ENCODE results near the gene TNFRSF1A.

The TNFRSF1A gene

GRCh38 chr12:6380141-6381121 is 38.6 kb upstream of the TNFRSF1A start:
- no peak overlapping the region for H4K8ac ChIP-seq (ENCODE audit: low read depth, low read length)
- no peak overlapping the region for H3K18ac ChIP-seq (ENCODE audit: low read length)
- no peaks in the 10 kb centered on the region for H3K9me3 ChIP-seq (replicated peaks in 1 of 2; ENCODE audit: control insufficient read depth in 2 of 2, insufficient read depth in 1 of 2, low read depth in 1 of 2, low read length in 2 of 2)
- no peaks in the 10 kb centered on the region for H3K36me3 ChIP-seq (replicated peaks in 1 of 2; ENCODE audit: control insufficient read depth in 2 of 2, insufficient read depth in 2 of 2, low read length in 2 of 2)
- H3K4ac ChIP-seq (ENCODE audit: low read length): no peak overlapping the region
- H3K4me3 ChIP-seq (ENCODE audit: low read length in 2 of 2): no peak overlapping the region
- no peak overlapping the region for H3K14ac ChIP-seq (ENCODE audit: low read length)
- no CpG with 5 or more reads among the region's 14 CpGs for WGBS, 2 donors (ENCODE audit: extremely low coverage in 2 of 2, insufficient read length in 2 of 2, insufficient replicate concordance in 1 of 2)
- peaks cover 0 to 8% (median 1%) of the 10 kb centered on the region in 3 experiments for H3K27me3 ChIP-seq (ENCODE audit: control insufficient read depth in 3 of 3, insufficient read depth in 3 of 3, low read depth in 1 of 3, low read length in 3 of 3)
- H3K4me2 ChIP-seq (ENCODE audit: insufficient read depth, low read length, poor library complexity, severe bottlenecking): no peak overlapping the region
- peaks cover 26 to 27% of the 10 kb centered on the region in 2 donors for H3K4me1 ChIP-seq (ENCODE audit: control insufficient read depth in 2 of 2, insufficient read depth in 1 of 2, low read depth in 1 of 2, low read length in 2 of 2)
- H4K91ac ChIP-seq (ENCODE audit: low read depth, low read length, poor library complexity): no peak overlapping the region
- no peak for DNase-seq (ENCODE audit: low spot score)
- H3K79me1 ChIP-seq (ENCODE audit: low read depth, low read length): no peaks in the 10 kb centered on the region
- no peak overlapping the region for H2BK120ac ChIP-seq (ENCODE audit: low read depth, low read length)
- H3K23ac ChIP-seq (ENCODE audit: low read depth, low read length, poor library complexity): no peak overlapping the region
- H3K9ac ChIP-seq (ENCODE audit: low read depth, low read length, poor library complexity): no peak overlapping the region
- peak overlapping the region; percentile 16 for H2AFZ ChIP-seq (ENCODE audit: low read length)
- H2AK5ac ChIP-seq (ENCODE audit: low read depth, low read length): no peak overlapping the region
- H2BK12ac ChIP-seq (ENCODE audit: low read length): no peak overlapping the region
- no peak overlapping the region for H2BK5ac ChIP-seq (ENCODE audit: low read length)
- H3K27ac ChIP-seq (replicated peaks; ENCODE audit: low read length): no peak overlapping the region
- no peak overlapping the region for H2BK15ac ChIP-seq (ENCODE audit: low read length)

GRCh38 chr12:6378709-6379472 is 37.0 kb upstream of the TNFRSF1A start:
- Histone ChIP-seq H2AFZ (ENCODE audit: low read length) (no peak overlapping the region), H4K91ac (ENCODE audit: low read depth, low read length, poor library complexity) (no peak overlapping the region), H3K9ac (ENCODE audit: low read depth, low read length, poor library complexity) (no peak overlapping the region), H3K4ac (ENCODE audit: low read length) (no peak overlapping the region), H3K4me3 (ENCODE audit: low read length in 2 of 2) (no peak overlapping the region), H2AK5ac (ENCODE audit: low read depth, low read length) (no peak overlapping the region), H2BK12ac (ENCODE audit: low read length) (no peak overlapping the region), H3K4me1 (ENCODE audit: control insufficient read depth in 2 of 2, insufficient read depth in 1 of 2, low read depth in 1 of 2, low read length in 2 of 2) (peaks cover 31 to 36% of the 10 kb centered on the region in 2 donors), H4K8ac (ENCODE audit: low read depth, low read length) (no peak overlapping the region), H3K9me3 (replicated peaks in 1 of 2; ENCODE audit: control insufficient read depth in 2 of 2, insufficient read depth in 1 of 2, low read depth in 1 of 2, low read length in 2 of 2) (no peaks in the 10 kb centered on the region), H3K36me3 (replicated peaks in 1 of 2; ENCODE audit: control insufficient read depth in 2 of 2, insufficient read depth in 2 of 2, low read length in 2 of 2) (no peaks in the 10 kb centered on the region), H2BK5ac (ENCODE audit: low read length) (no peak overlapping the region), H3K18ac (ENCODE audit: low read length) (no peak overlapping the region), H3K23ac (ENCODE audit: low read depth, low read length, poor library complexity) (no peak overlapping the region), H3K79me1 (ENCODE audit: low read depth, low read length) (no peaks in the 10 kb centered on the region), H3K4me2 (ENCODE audit: insufficient read depth, low read length, poor library complexity, severe bottlenecking) (no peak overlapping the region), H3K14ac (ENCODE audit: low read length) (no peak overlapping the region), H2BK15ac (ENCODE audit: low read length) (no peak overlapping the region), H3K27me3 (ENCODE audit: control insufficient read depth in 3 of 3, insufficient read depth in 3 of 3, low read depth in 1 of 3, low read length in 3 of 3) (peaks cover 0 to 13% (median 8%) of the 10 kb centered on the region in 3 experiments), H3K27ac (replicated peaks; ENCODE audit: low read length) (no peak overlapping the region), H2BK120ac (ENCODE audit: low read depth, low read length) (no peak overlapping the region)
- no peak for DNase-seq (ENCODE audit: low spot score)
- WGBS, 2 donors (ENCODE audit: extremely low coverage in 2 of 2, insufficient read length in 2 of 2, insufficient replicate concordance in 1 of 2): no CpG with 5 or more reads among the region's 13 CpGs

- no peak overlapping the region for H3K27ac ChIP-seq (replicated peaks; ENCODE audit: low read length)
- H3K36me3 ChIP-seq (replicated peaks in 1 of 2; ENCODE audit: control insufficient read depth in 2 of 2, insufficient read depth in 2 of 2, low read length in 2 of 2): no peaks in the 10 kb centered on the region
- H3K18ac ChIP-seq (ENCODE audit: low read length): peak overlapping the region; percentile 12
- H2BK120ac ChIP-seq (ENCODE audit: low read depth, low read length): no peak overlapping the region
- WGBS, 2 donors (ENCODE audit: extremely low coverage in 2 of 2, insufficient read length in 2 of 2, insufficient replicate concordance in 1 of 2): no CpG with 5 or more reads among the region's 4 CpGs
- H3K23ac ChIP-seq (ENCODE audit: low read depth, low read length, poor library complexity): peak overlapping the region; percentile 6
- no peak overlapping the region for H2BK5ac ChIP-seq (ENCODE audit: low read length)
- H2BK15ac ChIP-seq (ENCODE audit: low read length): no peak overlapping the region
- no peak overlapping the region for H4K8ac ChIP-seq (ENCODE audit: low read depth, low read length)
- peaks cover 36 to 43% of the 10 kb centered on the region in 2 donors for H3K4me1 ChIP-seq (ENCODE audit: control insufficient read depth in 2 of 2, insufficient read depth in 1 of 2, low read depth in 1 of 2, low read length in 2 of 2)
- H3K9ac ChIP-seq (ENCODE audit: low read depth, low read length, poor library complexity): no peak overlapping the region
- no peak overlapping the region for H3K4me2 ChIP-seq (ENCODE audit: insufficient read depth, low read length, poor library complexity, severe bottlenecking)
- H3K79me1 ChIP-seq (ENCODE audit: low read depth, low read length): no peaks in the 10 kb centered on the region
- H3K4ac ChIP-seq (ENCODE audit: low read length): no peak overlapping the region
- H4K91ac ChIP-seq (ENCODE audit: low read depth, low read length, poor library complexity): no peak overlapping the region
- DNase-seq (ENCODE audit: low spot score): no peak
- H3K14ac ChIP-seq (ENCODE audit: low read length): no peak overlapping the region
- H3K27me3 ChIP-seq (ENCODE audit: control insufficient read depth in 3 of 3, insufficient read depth in 3 of 3, low read depth in 1 of 3, low read length in 3 of 3): peaks cover 0 to 12% (median 8%) of the 10 kb centered on the region in 3 experiments
- H2AK5ac ChIP-seq (ENCODE audit: low read depth, low read length): no peak overlapping the region
- H3K9me3 ChIP-seq (replicated peaks in 1 of 2; ENCODE audit: control insufficient read depth in 2 of 2, insufficient read depth in 1 of 2, low read depth in 1 of 2, low read length in 2 of 2): no peaks in the 10 kb centered on the region
- no peak overlapping the region for H3K4me3 ChIP-seq (ENCODE audit: low read length in 2 of 2)
- H2AFZ ChIP-seq (ENCODE audit: low read length): peak overlapping the region; percentile 90
- no peak overlapping the region for H2BK12ac ChIP-seq (ENCODE audit: low read length)
Observed at GRCh38 chr12:6377667-6377994, 35.8 kb upstream of the TNFRSF1A start.
